ENCODE results near the gene NGDN.
A peak's percentile ranks its signal among the peaks of the same experiment; 100 is the strongest.

NGDN gene

GRCh38 chr14:23457587-23458445, 11.7 kb upstream of the NGDN start:
- no peak overlapping the region for H3K4me3 ChIP-seq (replicated peaks in 1 of 2; ENCODE audit: low read depth in 2 of 2, low read length in 2 of 2)
- no peak for DNase-seq (ENCODE audit: low read depth in 2 of 2)
- TF ChIP-seq CTCF (IDR thresholded peaks at IDR 0.05; ENCODE audit: low read depth, low read length), result no peak

GRCh38 chr14:23460960-23461359, 8.5 kb upstream of the NGDN start:
- no peak for DNase-seq (ENCODE audit: low read depth in 2 of 2)
- no peak overlapping the region for H3K4me3 ChIP-seq (replicated peaks in 1 of 2; ENCODE audit: low read depth in 2 of 2, low read length in 2 of 2)
- TF ChIP-seq CTCF (IDR thresholded peaks at IDR 0.05; ENCODE audit: low read depth, low read length), result no peak

- TF ChIP-seq CTCF (IDR thresholded peaks at IDR 0.05; ENCODE audit: low read depth, low read length), result no peak
- no peak for DNase-seq (ENCODE audit: low read depth in 2 of 2)
- no peak overlapping the region for H3K4me3 ChIP-seq (replicated peaks in 1 of 2; ENCODE audit: low read depth in 2 of 2, low read length in 2 of 2)
These were observed 4.8 kb upstream of the NGDN start for GRCh38 chr14:23464700-23465099.

GRCh38 chr14:23465261-23465660, 4.2 kb upstream of the NGDN start:
- TF ChIP-seq CTCF (IDR thresholded peaks at IDR 0.05; ENCODE audit: low read depth, low read length), result no peak

GRCh38 chr14:23468704-23469126, 788 bp upstream of the NGDN start:
- DNase-seq (ENCODE audit: low read depth in 2 of 2), result no peak
- peak overlapping the region; percentile 35 to 46 for H3K4me3 ChIP-seq (replicated peaks in 1 of 2; ENCODE audit: low read depth in 2 of 2, low read length in 2 of 2)
- TF ChIP-seq CTCF (IDR thresholded peaks at IDR 0.05; ENCODE audit: low read depth, low read length), result no peak

More at GRCh38 chr14:23465261-23465660, 4.2 kb upstream of the NGDN start:
- no peak overlapping the region for H3K4me3 ChIP-seq (replicated peaks in 1 of 2; ENCODE audit: low read depth in 2 of 2, low read length in 2 of 2)
- no peak for DNase-seq (ENCODE audit: low read depth in 2 of 2)

GRCh38 chr14:23469906-23470403, 452 bp downstream of the NGDN start:
- TF ChIP-seq CTCF (IDR thresholded peaks at IDR 0.05; ENCODE audit: low read depth, low read length), result no peak
- DNase-seq (ENCODE audit: low read depth in 2 of 2), result no peak

More at GRCh38 chr14:23469906-23470403, 452 bp downstream of the NGDN start:
- peak overlapping the region; percentile 78 to 81 for H3K4me3 ChIP-seq (replicated peaks in 1 of 2; ENCODE audit: low read depth in 2 of 2, low read length in 2 of 2)

All from cardiac fibroblast (primary cell).